ENCODE measurements around the gene TCEANC2. TPM values are rescaled to one million over a fixed set of nuclear protein-coding genes. Genes with fewer than 3 reads are reported as not detected.

TCEANC2 gene
- total RNA-seq, 2 experiments from 2014 or later = 7.7 to 8.3 TPM

DNA sequence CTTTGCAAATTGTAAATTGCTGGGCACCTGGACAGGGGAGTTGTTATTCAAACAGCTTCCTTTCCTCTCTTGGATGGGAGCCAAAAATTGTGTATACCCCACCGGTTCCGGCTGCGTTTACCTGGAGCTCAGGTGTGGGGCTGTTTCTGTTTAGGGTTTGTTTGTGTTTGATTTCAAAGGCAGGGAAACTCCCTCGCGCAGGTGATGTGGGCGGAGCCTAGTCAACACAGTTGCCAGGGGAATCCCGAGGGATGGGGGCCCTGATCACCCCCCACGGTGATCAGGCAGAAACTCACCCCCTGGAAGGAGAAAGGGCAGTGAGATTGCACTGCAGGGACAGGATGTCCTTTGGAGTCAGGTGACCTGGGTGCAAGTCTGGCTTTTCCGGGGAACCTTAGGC lies 71.1 kb downstream of the TCEANC2 start:
- no peak overlapping the region for H3K4me3 Mint-ChIP-seq
- H3K27ac Mint-ChIP-seq = no peak overlapping the region
- DNase-seq = no peak
- no peaks in the 10 kb centered on the region for H3K27me3 Mint-ChIP-seq
- H3K4me1 Mint-ChIP-seq = peaks cover 4% of the 10 kb centered on the region
- H3K36me3 Mint-ChIP-seq = no peaks in the 10 kb centered on the region
- H3K9me3 Mint-ChIP-seq = no peaks in the 10 kb centered on the region

DNA sequence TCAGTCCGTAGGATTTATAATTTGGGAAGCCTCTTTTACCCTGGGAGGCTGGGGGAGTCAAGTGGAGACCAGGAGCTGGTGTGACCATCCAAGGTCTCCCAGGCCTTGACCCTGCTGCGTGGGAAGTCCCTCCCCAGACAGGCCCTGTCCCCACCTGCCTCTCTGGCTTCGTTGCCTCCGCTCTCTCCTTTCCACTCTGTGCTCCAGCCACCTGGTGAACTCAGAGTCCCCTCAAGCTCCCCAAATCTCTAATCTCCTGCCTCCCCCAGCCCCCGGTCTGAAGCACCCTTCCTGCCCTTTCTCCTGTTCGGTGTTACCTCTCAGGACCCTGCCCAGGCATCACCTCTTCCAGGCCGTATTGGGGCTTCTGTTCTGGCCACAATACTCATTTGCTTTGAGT lies 71.5 kb downstream of the TCEANC2 start:
- Mint-ChIP-seq H3K36me3 (no peaks in the 10 kb centered on the region), H3K9me3 (no peaks in the 10 kb centered on the region), H3K4me3 (no peak overlapping the region), H3K27ac (no peak overlapping the region), H3K27me3 (no peaks in the 10 kb centered on the region), H3K4me1 (peaks cover 4% of the 10 kb centered on the region)
- no peak for DNase-seq

DNA sequence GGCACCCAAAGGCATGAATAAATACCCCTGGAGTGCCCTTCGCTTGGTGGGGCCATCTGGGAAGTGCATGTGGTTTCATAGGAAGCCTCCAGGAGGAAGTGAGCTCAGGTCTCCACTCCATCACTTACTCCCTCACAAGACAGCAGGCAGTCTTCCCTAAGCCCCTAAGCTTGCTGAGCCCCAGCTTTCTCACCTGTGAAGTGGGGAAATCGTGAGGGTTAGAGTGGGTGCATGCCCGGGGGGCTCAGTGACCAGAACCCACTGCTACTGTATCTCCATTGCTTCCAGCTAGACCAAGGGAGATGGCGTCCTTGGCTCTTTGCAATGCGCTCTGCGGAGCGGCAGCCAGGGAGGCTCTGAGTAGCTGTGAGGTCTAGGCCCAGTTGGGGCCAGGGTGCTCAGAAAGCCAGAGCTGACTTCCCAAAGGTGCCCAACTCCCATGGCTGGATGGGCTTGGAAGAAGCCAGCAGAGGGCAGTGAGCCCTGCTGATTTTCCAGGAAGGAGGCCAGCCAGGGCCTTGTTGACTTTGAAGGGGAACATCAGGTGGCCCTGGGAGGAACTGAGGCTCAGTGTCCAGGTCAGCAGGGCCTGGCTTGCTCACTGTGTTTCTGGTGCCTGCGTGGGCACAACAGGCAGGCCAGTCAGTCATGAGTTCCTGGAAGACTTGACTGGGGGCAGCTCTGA lies 72.1 kb downstream of the TCEANC2 start:
- Mint-ChIP-seq H3K4me1 (peaks cover 4% of the 10 kb centered on the region), H3K9me3 (no peaks in the 10 kb centered on the region), H3K36me3 (no peaks in the 10 kb centered on the region), H3K4me3 (no peak overlapping the region), H3K27ac (no peak overlapping the region), H3K27me3 (no peaks in the 10 kb centered on the region)
- DNase-seq = no peak

DNA sequence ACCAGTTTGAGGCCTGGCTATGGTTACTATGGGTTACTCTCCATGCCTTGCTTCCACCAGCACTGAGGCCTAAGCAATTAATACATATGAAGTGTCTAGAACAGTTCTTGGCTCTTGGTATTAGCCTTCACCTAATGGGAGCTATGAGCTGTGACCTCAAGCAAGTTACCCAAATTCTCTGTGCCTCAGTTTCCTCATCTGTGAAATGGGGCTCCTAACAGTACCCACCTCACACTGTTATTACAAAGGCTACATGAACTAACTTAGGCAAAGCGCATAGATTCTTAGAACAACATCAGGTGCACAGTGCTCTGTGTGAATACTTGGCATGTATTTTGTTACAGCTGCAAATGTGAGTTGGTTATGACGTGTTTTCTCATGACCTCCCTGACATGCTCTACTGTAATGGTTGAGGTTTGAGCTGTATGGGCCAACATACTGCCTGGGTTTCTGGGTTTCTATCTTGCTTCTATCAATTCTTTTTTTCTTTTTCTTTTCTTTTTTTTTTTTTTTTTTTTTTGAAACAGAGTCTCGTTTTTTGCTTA lies 72.9 kb downstream of the TCEANC2 start:
- no peak overlapping the region for H3K27ac Mint-ChIP-seq
- H3K4me3 Mint-ChIP-seq = no peak overlapping the region
- no peaks in the 10 kb centered on the region for H3K27me3 Mint-ChIP-seq
- no peaks in the 10 kb centered on the region for H3K9me3 Mint-ChIP-seq
- DNase-seq = no peak
- H3K36me3 Mint-ChIP-seq = no peaks in the 10 kb centered on the region
- peaks cover 4% of the 10 kb centered on the region for H3K4me1 Mint-ChIP-seq

- Mint-ChIP-seq H3K9me3 (no peaks in the 10 kb centered on the region), H3K27ac (no peak overlapping the region), H3K4me3 (no peak overlapping the region), H3K36me3 (no peaks in the 10 kb centered on the region), H3K27me3 (no peaks in the 10 kb centered on the region), H3K4me1 (no peaks in the 10 kb centered on the region)
- no peak for DNase-seq
Measured at GRCh38 chr1:54127594-54128300, 74.3 kb downstream of the TCEANC2 start.

GRCh38 chr1:54129858-54130257 lies 76.5 kb downstream of the TCEANC2 start:
- Mint-ChIP-seq H3K27ac (no peak overlapping the region), H3K4me3 (no peak overlapping the region)

DNA sequence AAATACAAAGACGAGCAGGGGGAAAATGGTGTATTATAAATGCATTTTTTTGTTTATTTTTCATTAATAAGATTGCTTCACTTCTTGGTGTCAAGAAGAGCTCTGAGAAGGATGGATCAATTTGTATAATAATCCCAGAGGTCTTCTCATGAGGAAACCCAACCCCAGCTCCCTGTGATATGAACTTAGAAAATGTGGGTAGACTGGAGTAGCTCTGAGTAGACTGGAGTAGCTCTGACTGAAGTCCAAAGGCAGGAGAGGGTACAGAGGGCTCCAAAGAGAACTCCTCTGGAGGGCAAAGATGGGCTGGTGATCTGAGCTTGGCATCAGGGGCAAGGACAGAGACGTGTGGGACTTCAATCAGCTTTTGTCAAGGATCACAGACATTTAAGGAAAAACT lies 78.0 kb downstream of the TCEANC2 start:
- Mint-ChIP-seq H3K4me3 (no peak overlapping the region), H3K27ac (no peak overlapping the region), H3K27me3 (peaks cover 2% of the 10 kb centered on the region), H3K36me3 (no peaks in the 10 kb centered on the region), H3K9me3 (no peaks in the 10 kb centered on the region), H3K4me1 (no peaks in the 10 kb centered on the region)
- DNase-seq = no peak

More at GRCh38 chr1:54129858-54130257, 76.5 kb downstream of the TCEANC2 start:
- no peaks in the 10 kb centered on the region for H3K9me3 Mint-ChIP-seq
- H3K4me1 Mint-ChIP-seq = no peaks in the 10 kb centered on the region
- H3K27me3 Mint-ChIP-seq = no peaks in the 10 kb centered on the region
- H3K36me3 Mint-ChIP-seq = no peaks in the 10 kb centered on the region
- no peak for DNase-seq

GRCh38 chr1:54132495-54132894 lies 79.1 kb downstream of the TCEANC2 start:
- Mint-ChIP-seq H3K27me3 (peaks cover 2% of the 10 kb centered on the region), H3K4me3 (no peak overlapping the region), H3K9me3 (no peaks in the 10 kb centered on the region), H3K27ac (no peak overlapping the region), H3K36me3 (no peaks in the 10 kb centered on the region), H3K4me1 (no peaks in the 10 kb centered on the region)
- no peak for DNase-seq

DNA sequence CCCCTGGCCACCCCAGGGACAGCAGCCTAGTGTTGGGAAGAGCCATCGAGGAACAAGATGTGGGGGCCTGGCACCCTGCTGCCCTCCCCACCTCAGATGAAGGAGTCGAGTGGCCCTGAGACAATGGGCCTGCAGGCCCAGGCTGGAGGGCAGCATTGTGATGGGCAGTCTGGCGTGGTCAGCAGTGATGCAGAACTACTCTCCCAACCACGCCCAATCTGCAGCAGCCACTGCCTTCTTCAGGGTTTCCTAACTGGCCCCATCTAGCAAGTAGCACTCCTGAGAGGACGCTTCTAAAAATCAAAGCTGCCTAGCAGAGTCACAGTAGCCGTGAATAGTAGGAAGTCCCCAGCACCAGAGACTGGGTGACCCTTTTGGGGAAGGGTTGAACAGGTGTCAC lies 80.9 kb downstream of the TCEANC2 start:
- no peak for DNase-seq
- Mint-ChIP-seq H3K27ac (no peak overlapping the region), H3K4me1 (no peaks in the 10 kb centered on the region)

DNA sequence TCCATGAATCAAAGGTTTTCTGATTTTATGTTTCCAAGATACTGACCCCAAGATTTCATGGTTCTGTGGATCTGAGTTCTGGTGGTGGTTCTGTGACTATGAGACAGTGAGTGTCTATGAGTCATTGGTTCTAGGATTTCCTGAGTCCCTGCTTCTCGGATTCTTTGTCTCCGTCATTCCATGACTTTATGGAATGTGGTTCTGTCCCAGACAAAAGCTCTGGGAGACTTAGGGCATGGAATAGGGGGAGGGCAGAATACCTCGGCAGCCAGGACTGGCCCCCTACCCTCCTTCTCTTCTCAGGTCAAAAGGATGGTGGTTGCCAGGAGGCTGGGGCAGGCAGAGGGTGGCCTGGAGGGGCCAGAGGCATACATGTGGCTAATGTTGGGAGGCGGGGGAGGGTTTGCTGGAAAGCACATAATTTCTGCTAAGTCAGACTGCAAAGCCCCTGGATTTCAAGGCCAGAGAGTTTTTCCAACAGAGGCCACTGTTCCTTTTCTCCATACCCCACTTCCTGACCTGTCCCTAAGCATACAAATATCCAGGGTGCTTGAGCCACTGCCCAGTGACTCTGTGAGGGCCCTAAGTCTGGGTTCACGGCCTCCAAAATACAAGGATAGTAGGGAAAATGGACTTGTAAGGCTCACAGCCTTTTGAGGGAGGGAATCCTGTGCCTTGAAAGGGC lies 82.2 kb downstream of the TCEANC2 start:
- Mint-ChIP-seq H3K27ac (no peak overlapping the region), H3K27me3 (peaks cover 2% of the 10 kb centered on the region), H3K4me3 (no peak overlapping the region), H3K9me3 (no peaks in the 10 kb centered on the region), H3K36me3 (no peaks in the 10 kb centered on the region), H3K4me1 (no peaks in the 10 kb centered on the region)
- no peak for DNase-seq

More for the DNA sequence above, 80.9 kb downstream of the TCEANC2 start:
- H3K4me3 Mint-ChIP-seq = no peak overlapping the region
- peaks cover 2% of the 10 kb centered on the region for H3K27me3 Mint-ChIP-seq
- H3K36me3 Mint-ChIP-seq = no peaks in the 10 kb centered on the region
- H3K9me3 Mint-ChIP-seq = no peaks in the 10 kb centered on the region

DNA sequence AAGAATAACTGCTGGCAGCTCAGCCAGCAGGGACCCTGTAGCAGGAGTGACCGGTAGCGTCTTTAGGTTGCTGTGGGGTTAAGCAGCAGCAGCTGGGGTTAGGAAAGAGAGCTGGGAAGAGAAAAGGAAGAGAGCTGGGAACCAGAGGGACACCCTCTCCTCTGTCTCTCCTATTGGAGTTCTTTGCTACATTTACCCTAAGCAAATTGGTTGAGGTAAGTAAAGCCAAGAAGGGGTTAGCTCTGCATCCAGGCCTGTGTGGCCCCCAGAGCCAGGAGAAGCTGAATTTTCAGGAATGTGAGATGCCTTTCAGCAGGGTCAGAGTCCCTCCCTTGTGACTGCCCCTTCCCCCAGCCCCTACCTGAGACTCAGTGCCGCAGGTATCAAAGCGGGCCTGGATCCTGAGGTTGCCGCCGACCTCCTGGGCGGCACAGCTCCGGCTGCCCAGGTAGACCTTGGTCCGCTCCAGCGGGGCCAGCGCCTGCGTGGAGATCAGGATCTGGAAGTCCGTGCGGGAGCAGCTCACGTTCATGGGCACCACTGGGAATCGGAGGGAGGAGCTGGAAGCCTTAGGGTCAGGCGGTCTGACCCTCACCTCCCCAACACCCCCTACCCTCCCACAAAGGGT lies 83.0 kb downstream of the TCEANC2 start:
- H3K36me3 Mint-ChIP-seq = no peaks in the 10 kb centered on the region
- H3K4me3 Mint-ChIP-seq = no peak overlapping the region
- no peaks in the 10 kb centered on the region for H3K9me3 Mint-ChIP-seq
- H3K27ac Mint-ChIP-seq = no peak overlapping the region
- H3K27me3 Mint-ChIP-seq = peaks cover 2% of the 10 kb centered on the region
- H3K4me1 Mint-ChIP-seq = no peaks in the 10 kb centered on the region
- DNase-seq = no peak

- Mint-ChIP-seq H3K4me3 (no peak overlapping the region), H3K27ac (no peak overlapping the region), H3K9me3 (no peaks in the 10 kb centered on the region), H3K4me1 (no peaks in the 10 kb centered on the region), H3K27me3 (peaks cover 2% of the 10 kb centered on the region), H3K36me3 (no peaks in the 10 kb centered on the region)
- no peak for DNase-seq
Measured at GRCh38 chr1:54136963-54137533, 83.6 kb downstream of the TCEANC2 start.

GRCh38 chr1:54137534-54138061 lies 84.2 kb downstream of the TCEANC2 start:
- Mint-ChIP-seq H3K27me3 (peaks cover 2% of the 10 kb centered on the region), H3K9me3 (no peaks in the 10 kb centered on the region), H3K4me3 (no peak overlapping the region), H3K27ac (no peak overlapping the region), H3K36me3 (no peaks in the 10 kb centered on the region), H3K4me1 (no peaks in the 10 kb centered on the region)
- no peak for DNase-seq

GRCh38 chr1:54138994-54139393 lies 85.6 kb downstream of the TCEANC2 start:
- DNase-seq = no peak
- no peaks in the 10 kb centered on the region for H3K36me3 Mint-ChIP-seq
- H3K27ac Mint-ChIP-seq = no peak overlapping the region
- H3K9me3 Mint-ChIP-seq = no peaks in the 10 kb centered on the region
- H3K4me1 Mint-ChIP-seq = no peaks in the 10 kb centered on the region
- H3K27me3 Mint-ChIP-seq = peaks cover 2% of the 10 kb centered on the region
- H3K4me3 Mint-ChIP-seq = no peak overlapping the region
